ENCODE measurements around the gene PGGT1B.

Gene PGGT1B

DNA sequence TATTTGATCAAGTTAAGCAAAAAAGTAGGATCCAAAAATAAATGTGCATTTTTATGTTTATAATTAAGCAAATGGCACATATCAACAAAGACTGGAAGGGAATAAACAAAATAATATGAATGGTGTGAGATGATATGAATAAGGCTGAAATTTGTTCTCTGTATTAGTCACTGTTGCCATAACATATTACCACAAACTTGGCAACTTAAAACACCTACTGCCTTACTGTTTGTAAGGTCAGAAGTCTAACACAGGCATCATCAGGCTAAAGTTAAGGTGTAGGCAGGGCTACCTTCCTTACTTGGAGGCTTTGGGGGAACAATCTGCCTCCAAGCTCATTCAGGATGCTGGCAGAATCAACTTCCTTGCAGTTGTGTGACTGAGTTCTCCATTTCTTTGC, 19.3 kb downstream of the PGGT1B start:
- peaks cover 6% of the 10 kb centered on the region for H3K4me1 Mint-ChIP-seq
- H3K36me3 Mint-ChIP-seq (ENCODE audit: insufficient read depth): peaks cover 28% of the 10 kb centered on the region
- DNase-seq (ENCODE audit: low spot score in 2 of 2): no peak
- no peak for ATAC-seq (replicated peaks; ENCODE audit: extremely low read depth, poor library complexity, severe bottlenecking)
- no peak overlapping the region for H3K27ac Mint-ChIP-seq (ENCODE audit: low read depth)
- H3K4me3 Mint-ChIP-seq: no peak overlapping the region
- H3K27me3 Mint-ChIP-seq: no peaks in the 10 kb centered on the region
- no peaks in the 10 kb centered on the region for H3K9me3 Mint-ChIP-seq

GRCh38 chr5:115241881-115242642, 20.6 kb downstream of the PGGT1B start:
- no peak overlapping the region for H3K4me3 Mint-ChIP-seq
- no peaks in the 10 kb centered on the region for H3K9me3 Mint-ChIP-seq
- H3K27me3 Mint-ChIP-seq: no peaks in the 10 kb centered on the region
- H3K27ac Mint-ChIP-seq (ENCODE audit: low read depth): no peak overlapping the region
- H3K36me3 Mint-ChIP-seq (ENCODE audit: insufficient read depth): peaks cover 25% of the 10 kb centered on the region
- H3K4me1 Mint-ChIP-seq: peaks cover 6% of the 10 kb centered on the region
- DNase-seq (ENCODE audit: low spot score in 2 of 2) (no peak), ATAC-seq (replicated peaks; ENCODE audit: extremely low read depth, poor library complexity, severe bottlenecking) (no peak)

- ATAC-seq (replicated peaks; ENCODE audit: extremely low read depth, poor library complexity, severe bottlenecking) (no peak), DNase-seq (ENCODE audit: low spot score in 2 of 2) (no peak)
- Mint-ChIP-seq H3K4me1 (peaks cover 8% of the 10 kb centered on the region), H3K27ac (ENCODE audit: low read depth) (no peak overlapping the region), H3K4me3 (no peak overlapping the region), H3K36me3 (ENCODE audit: insufficient read depth) (peaks cover 37% of the 10 kb centered on the region), H3K9me3 (no peaks in the 10 kb centered on the region), H3K27me3 (no peaks in the 10 kb centered on the region)
These were observed 25.6 kb downstream of the PGGT1B start for GRCh38 chr5:115237066-115237465.

- Mint-ChIP-seq H3K4me3 (no peak overlapping the region), H3K4me1 (peaks cover 11% of the 10 kb centered on the region), H3K27ac (ENCODE audit: low read depth) (no peak overlapping the region), H3K27me3 (no peaks in the 10 kb centered on the region), H3K36me3 (ENCODE audit: insufficient read depth) (peaks cover 38% of the 10 kb centered on the region), H3K9me3 (no peaks in the 10 kb centered on the region)
- DNase-seq (ENCODE audit: low spot score in 2 of 2) (no peak), ATAC-seq (replicated peaks; ENCODE audit: extremely low read depth, poor library complexity, severe bottlenecking) (no peak)
These were observed 26.1 kb downstream of the PGGT1B start for GRCh38 chr5:115236599-115236998.

- ATAC-seq (replicated peaks; ENCODE audit: extremely low read depth, poor library complexity, severe bottlenecking) (no peak), DNase-seq (ENCODE audit: low spot score in 2 of 2) (no peak)
- Mint-ChIP-seq H3K27ac (ENCODE audit: low read depth) (no peak overlapping the region), H3K4me1 (peaks cover 11% of the 10 kb centered on the region), H3K36me3 (ENCODE audit: insufficient read depth) (peaks cover 35% of the 10 kb centered on the region), H3K27me3 (no peaks in the 10 kb centered on the region), H3K9me3 (no peaks in the 10 kb centered on the region), H3K4me3 (no peak overlapping the region)
These were observed 31.1 kb downstream of the PGGT1B start for GRCh38 chr5:115231598-115231997.

- Mint-ChIP-seq H3K4me3 (no peak overlapping the region), H3K9me3 (no peaks in the 10 kb centered on the region), H3K27ac (ENCODE audit: low read depth) (no peak overlapping the region), H3K4me1 (peaks cover 11% of the 10 kb centered on the region), H3K36me3 (ENCODE audit: insufficient read depth) (peaks cover 35% of the 10 kb centered on the region), H3K27me3 (no peaks in the 10 kb centered on the region)
- DNase-seq (ENCODE audit: low spot score in 2 of 2) (no peak), ATAC-seq (replicated peaks; ENCODE audit: extremely low read depth, poor library complexity, severe bottlenecking) (no peak)
These were observed 33.1 kb downstream of the PGGT1B start for GRCh38 chr5:115229606-115230005.

- peaks cover 33% of the 10 kb centered on the region for H3K36me3 Mint-ChIP-seq (ENCODE audit: insufficient read depth)
- H3K9me3 Mint-ChIP-seq: no peaks in the 10 kb centered on the region
- H3K27me3 Mint-ChIP-seq: no peaks in the 10 kb centered on the region
- no peak overlapping the region for H3K4me3 Mint-ChIP-seq
- no peak overlapping the region for H3K27ac Mint-ChIP-seq (ENCODE audit: low read depth)
- no peak for ATAC-seq (replicated peaks; ENCODE audit: extremely low read depth, poor library complexity, severe bottlenecking)
- peaks cover 5% of the 10 kb centered on the region for H3K4me1 Mint-ChIP-seq
- no peak for DNase-seq (ENCODE audit: low spot score in 2 of 2)
These were observed 35.4 kb downstream of the PGGT1B start for GRCh38 chr5:115227281-115227680.

DNA sequence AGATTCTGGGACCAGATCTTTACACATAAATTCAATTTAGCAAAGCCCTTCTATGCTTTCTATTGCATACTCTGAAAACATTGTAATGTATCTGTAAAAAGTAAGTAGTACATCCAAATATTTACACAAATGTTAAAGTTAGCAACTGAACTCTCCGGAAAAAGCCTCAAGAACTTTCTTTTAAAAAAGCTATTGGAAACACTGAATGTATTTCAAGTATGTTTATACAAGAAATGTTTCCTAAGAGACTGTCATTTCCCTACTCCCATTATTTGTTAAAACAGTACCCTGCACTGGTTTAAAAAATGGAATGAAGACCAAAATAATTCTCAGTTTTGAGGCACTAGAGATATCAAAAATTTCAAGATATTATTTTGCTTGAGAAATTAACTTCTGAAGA, 48.1 kb downstream of the PGGT1B start:
- no peak for ATAC-seq (replicated peaks; ENCODE audit: extremely low read depth, poor library complexity, severe bottlenecking)
- no peak overlapping the region for H3K27ac Mint-ChIP-seq (ENCODE audit: low read depth)

GRCh38 chr5:115209279-115209678, 53.4 kb downstream of the PGGT1B start:
- DNase-seq (ENCODE audit: low spot score in 2 of 2): peak in 1 of 2 donors; percentile 32
- Mint-ChIP-seq H3K27ac (ENCODE audit: low read depth) (peak overlapping the region; percentile 82), H3K27me3 (no peaks in the 10 kb centered on the region)

More for the DNA sequence above, 48.1 kb downstream of the PGGT1B start:
- peaks cover 6% of the 10 kb centered on the region for H3K4me1 Mint-ChIP-seq
- peaks cover 28% of the 10 kb centered on the region for H3K36me3 Mint-ChIP-seq (ENCODE audit: insufficient read depth)
- no peak for DNase-seq (ENCODE audit: low spot score in 2 of 2)
- H3K4me3 Mint-ChIP-seq: no peak overlapping the region
- no peaks in the 10 kb centered on the region for H3K27me3 Mint-ChIP-seq
- H3K9me3 Mint-ChIP-seq: no peaks in the 10 kb centered on the region

GRCh38 chr5:115202952-115203351, 59.7 kb downstream of the PGGT1B start:
- Mint-ChIP-seq H3K36me3 (ENCODE audit: insufficient read depth) (no peaks in the 10 kb centered on the region), H3K9me3 (no peaks in the 10 kb centered on the region), H3K4me1 (no peaks in the 10 kb centered on the region), H3K27ac (ENCODE audit: low read depth) (no peak overlapping the region), H3K27me3 (no peaks in the 10 kb centered on the region), H3K4me3 (no peak overlapping the region)
- DNase-seq (ENCODE audit: low spot score in 2 of 2) (no peak), ATAC-seq (replicated peaks; ENCODE audit: extremely low read depth, poor library complexity, severe bottlenecking) (no peak)

More at GRCh38 chr5:115209279-115209678, 53.4 kb downstream of the PGGT1B start:
- Mint-ChIP-seq H3K4me3 (no peak overlapping the region), H3K9me3 (no peaks in the 10 kb centered on the region), H3K36me3 (ENCODE audit: insufficient read depth) (peaks cover 19% of the 10 kb centered on the region), H3K4me1 (peaks cover 13% of the 10 kb centered on the region)
- ATAC-seq (replicated peaks; ENCODE audit: extremely low read depth, poor library complexity, severe bottlenecking): peak; percentile 95

- DNase-seq (ENCODE audit: low spot score in 2 of 2) (no peak), ATAC-seq (replicated peaks; ENCODE audit: extremely low read depth, poor library complexity, severe bottlenecking) (no peak)
- H3K4me1 Mint-ChIP-seq: no peaks in the 10 kb centered on the region
- H3K36me3 Mint-ChIP-seq (ENCODE audit: insufficient read depth): peaks cover 2% of the 10 kb centered on the region
- no peaks in the 10 kb centered on the region for H3K9me3 Mint-ChIP-seq
- no peak overlapping the region for H3K4me3 Mint-ChIP-seq
- no peak overlapping the region for H3K27ac Mint-ChIP-seq (ENCODE audit: low read depth)
- H3K27me3 Mint-ChIP-seq: peaks cover 3% of the 10 kb centered on the region
These were observed 66.5 kb downstream of the PGGT1B start for GRCh38 chr5:115196161-115196560.

DNA sequence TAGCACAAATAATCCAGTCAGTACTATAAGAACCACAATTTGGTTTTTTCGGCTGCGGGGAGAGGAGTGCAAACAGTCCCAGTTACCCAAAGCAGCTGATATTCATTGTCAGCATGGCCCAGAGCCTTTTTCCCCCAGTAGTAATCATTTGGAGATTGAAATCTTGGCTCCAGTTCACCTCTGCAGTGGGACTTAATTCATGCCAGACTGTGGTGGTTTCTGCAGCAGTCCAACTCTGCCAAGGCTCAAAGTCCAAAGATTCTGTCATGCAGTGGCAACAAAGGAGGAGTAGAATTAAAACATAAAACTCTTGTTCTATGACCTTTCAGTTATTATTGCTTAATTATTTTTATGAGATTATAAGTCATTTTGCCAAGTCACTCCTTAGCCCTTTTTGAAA, 68.0 kb downstream of the PGGT1B start:
- Mint-ChIP-seq H3K4me1 (no peaks in the 10 kb centered on the region), H3K4me3 (no peak overlapping the region), H3K27ac (ENCODE audit: low read depth) (no peak overlapping the region), H3K27me3 (peaks cover 13% of the 10 kb centered on the region), H3K36me3 (ENCODE audit: insufficient read depth) (peaks cover 2% of the 10 kb centered on the region), H3K9me3 (no peaks in the 10 kb centered on the region)
- DNase-seq (ENCODE audit: low spot score in 2 of 2) (no peak), ATAC-seq (replicated peaks; ENCODE audit: extremely low read depth, poor library complexity, severe bottlenecking) (no peak)

GRCh38 chr5:115193295-115193694, 69.4 kb downstream of the PGGT1B start:
- DNase-seq (ENCODE audit: low spot score in 2 of 2): no peak
- Mint-ChIP-seq H3K4me3 (no peak overlapping the region), H3K27ac (ENCODE audit: low read depth) (no peak overlapping the region), H3K4me1 (no peaks in the 10 kb centered on the region), H3K36me3 (ENCODE audit: insufficient read depth) (peaks cover 2% of the 10 kb centered on the region), H3K9me3 (no peaks in the 10 kb centered on the region), H3K27me3 (peaks cover 13% of the 10 kb centered on the region)
- no peak for ATAC-seq (replicated peaks; ENCODE audit: extremely low read depth, poor library complexity, severe bottlenecking)

All from central memory CD8-positive, alpha-beta T cell (primary cell).